DOHH2 (cell line): ENCODE measurements around the gene DDX4.

Experiments
- EZH2phosphoT487 ChIP-seq: fragments of 200-600 bp; sonication (generic); IDR thresholded peaks from 2 replicates; pipeline ENCODE4 v1.6.1; 2017; ENCODE audit warnings: borderline replicate concordance, mild to moderate bottlenecking, antibody characterized with exemption, low read length, moderate library complexity, mixed read lengths
- TF ChIP-seq, protein P1 (sequence below): fragments of 200-600 bp; sonication (generic); IDR thresholded peaks from one replicate; pipeline ENCODE4 v1.5.1; 2014; ENCODE audit warnings: antibody characterized with exemption, mild to moderate bottlenecking, low read depth, low read length; ENCODE audit not compliant: poor library complexity, severe bottlenecking

- TF ChIP-seq, protein P1, sequence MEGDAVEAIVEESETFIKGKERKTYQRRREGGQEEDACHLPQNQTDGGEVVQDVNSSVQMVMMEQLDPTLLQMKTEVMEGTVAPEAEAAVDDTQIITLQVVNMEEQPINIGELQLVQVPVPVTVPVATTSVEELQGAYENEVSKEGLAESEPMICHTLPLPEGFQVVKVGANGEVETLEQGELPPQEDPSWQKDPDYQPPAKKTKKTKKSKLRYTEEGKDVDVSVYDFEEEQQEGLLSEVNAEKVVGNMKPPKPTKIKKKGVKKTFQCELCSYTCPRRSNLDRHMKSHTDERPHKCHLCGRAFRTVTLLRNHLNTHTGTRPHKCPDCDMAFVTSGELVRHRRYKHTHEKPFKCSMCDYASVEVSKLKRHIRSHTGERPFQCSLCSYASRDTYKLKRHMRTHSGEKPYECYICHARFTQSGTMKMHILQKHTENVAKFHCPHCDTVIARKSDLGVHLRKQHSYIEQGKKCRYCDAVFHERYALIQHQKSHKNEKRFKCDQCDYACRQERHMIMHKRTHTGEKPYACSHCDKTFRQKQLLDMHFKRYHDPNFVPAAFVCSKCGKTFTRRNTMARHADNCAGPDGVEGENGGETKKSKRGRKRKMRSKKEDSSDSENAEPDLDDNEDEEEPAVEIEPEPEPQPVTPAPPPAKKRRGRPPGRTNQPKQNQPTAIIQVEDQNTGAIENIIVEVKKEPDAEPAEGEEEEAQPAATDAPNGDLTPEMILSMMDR: no peak
- TF ChIP-seq EZH2phosphoT487: no peak
Measured at GRCh38 chr5:55850839-55851674, 113.2 kb downstream of the DDX4 start, which contains the start of gene IL31RA.
